ENCODE measurements around the gene DENR.

- TF ChIP-seq EZH2 (IDR thresholded peaks at IDR 0.05) = no peak
- TF ChIP-seq CTCF (IDR thresholded peaks at IDR 0.05) = no peak
- no peak for TF ChIP-seq EZH2phosphoT487 (IDR thresholded peaks at IDR 0.05)
Observed at GRCh38 chr12:122811777-122812176, 59.2 kb downstream of the DENR start.

Data from neural progenitor cell (in vitro differentiated cells).